22Rv1 (cell line): ENCODE results near the gene ALG8.
"Not testable (repeated sequence)": the region's sequence is repeated elsewhere in the genome, so short reads cannot be mapped to it uniquely, and the experiment has no call there.

Experiments used
- H3K27ac ChIP-seq: fragments of 450-650 bp; 2 replicates; pipeline ENCODE4 v1.5.1; 2017
- ZFX ChIP-seq: fragments of 450-650 bp; IDR thresholded peaks from 2 replicates; pipeline ENCODE4 v1.6.1; 2017; ENCODE audit warnings: antibody characterized with exemption, borderline replicate concordance
- TF ChIP-seq, protein P1 (sequence below): fragments of 450-650 bp; IDR thresholded peaks from 2 replicates; pipeline ENCODE4 v1.5.1; 2017; ENCODE audit warnings: mild to moderate bottlenecking

The ALG8 gene

DNA sequence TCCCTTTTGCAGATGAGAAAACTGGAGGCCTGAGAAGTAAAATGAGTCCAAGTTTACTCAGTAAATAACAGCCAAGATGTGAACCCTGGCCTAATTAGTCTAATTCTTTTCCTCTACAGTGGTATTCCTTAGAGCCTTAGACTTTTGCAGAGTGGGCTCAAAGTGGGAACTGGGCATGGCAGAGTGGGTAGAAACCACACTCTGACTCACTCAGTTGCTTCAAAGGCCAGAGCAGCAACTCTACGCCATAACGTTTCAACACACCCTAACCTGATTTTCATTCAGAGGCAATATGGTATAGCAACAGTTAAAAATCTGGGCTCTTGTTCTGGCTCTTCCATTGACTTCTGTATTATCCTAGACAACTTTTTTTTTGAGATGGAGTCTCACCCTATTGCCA is 73.0 kb downstream of the ALG8 start:
- H3K27ac ChIP-seq: no peak overlapping the region
- TF ChIP-seq, protein P1, sequence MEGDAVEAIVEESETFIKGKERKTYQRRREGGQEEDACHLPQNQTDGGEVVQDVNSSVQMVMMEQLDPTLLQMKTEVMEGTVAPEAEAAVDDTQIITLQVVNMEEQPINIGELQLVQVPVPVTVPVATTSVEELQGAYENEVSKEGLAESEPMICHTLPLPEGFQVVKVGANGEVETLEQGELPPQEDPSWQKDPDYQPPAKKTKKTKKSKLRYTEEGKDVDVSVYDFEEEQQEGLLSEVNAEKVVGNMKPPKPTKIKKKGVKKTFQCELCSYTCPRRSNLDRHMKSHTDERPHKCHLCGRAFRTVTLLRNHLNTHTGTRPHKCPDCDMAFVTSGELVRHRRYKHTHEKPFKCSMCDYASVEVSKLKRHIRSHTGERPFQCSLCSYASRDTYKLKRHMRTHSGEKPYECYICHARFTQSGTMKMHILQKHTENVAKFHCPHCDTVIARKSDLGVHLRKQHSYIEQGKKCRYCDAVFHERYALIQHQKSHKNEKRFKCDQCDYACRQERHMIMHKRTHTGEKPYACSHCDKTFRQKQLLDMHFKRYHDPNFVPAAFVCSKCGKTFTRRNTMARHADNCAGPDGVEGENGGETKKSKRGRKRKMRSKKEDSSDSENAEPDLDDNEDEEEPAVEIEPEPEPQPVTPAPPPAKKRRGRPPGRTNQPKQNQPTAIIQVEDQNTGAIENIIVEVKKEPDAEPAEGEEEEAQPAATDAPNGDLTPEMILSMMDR: no peak
- TF ChIP-seq ZFX: no peak

DNA sequence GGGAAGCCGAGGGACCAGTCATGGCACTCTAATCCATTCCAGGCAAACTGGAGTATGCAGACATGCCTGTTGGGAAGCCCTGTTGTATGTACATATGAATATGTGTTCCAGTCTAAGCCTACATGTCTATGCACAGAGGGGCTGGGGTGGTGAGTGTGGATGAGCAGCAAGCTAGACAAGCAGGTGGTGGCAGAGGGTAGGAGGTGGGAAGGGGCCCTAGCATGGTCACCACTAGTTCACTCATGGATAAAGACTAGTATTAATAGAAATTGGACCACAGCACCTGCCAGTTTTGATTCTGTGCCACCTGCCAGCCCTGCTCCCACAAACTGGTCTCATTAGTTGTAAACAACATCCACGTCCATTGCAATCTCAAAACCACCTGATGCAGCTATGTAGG is 74.2 kb downstream of the ALG8 start:
- H3K27ac ChIP-seq: no peak overlapping the region
- TF ChIP-seq, protein P1: no peak
- TF ChIP-seq ZFX: no peak

- TF ChIP-seq, protein P1: no peak
- TF ChIP-seq ZFX: no peak
- H3K27ac ChIP-seq: no peak within 1 kb of the TSS
Observed at GRCh38 chr11:78063440-78064181, 75.8 kb downstream of the ALG8 start, which contains the start of gene THRSP. Gene THRSP, plus strand, starts transcription at chr11:78063861. Its CDS starts 21 bp downstream, at chr11:78063882.

GRCh38 chr11:78062671-78063070 is 76.8 kb downstream of the ALG8 start:
- no peak overlapping the region for H3K27ac ChIP-seq
- TF ChIP-seq, protein P1: no peak
- TF ChIP-seq ZFX: no peak

- no peak overlapping the region for H3K27ac ChIP-seq
- TF ChIP-seq ZFX: no peak
- TF ChIP-seq, protein P1: no peak
Observed at GRCh38 chr11:78061921-78062311, 77.5 kb downstream of the ALG8 start.

- TF ChIP-seq, protein P1: no peak
- TF ChIP-seq ZFX: no peak
- H3K27ac ChIP-seq: no peak overlapping the region
Observed at GRCh38 chr11:78061088-78061920, 78.1 kb downstream of the ALG8 start.

DNA sequence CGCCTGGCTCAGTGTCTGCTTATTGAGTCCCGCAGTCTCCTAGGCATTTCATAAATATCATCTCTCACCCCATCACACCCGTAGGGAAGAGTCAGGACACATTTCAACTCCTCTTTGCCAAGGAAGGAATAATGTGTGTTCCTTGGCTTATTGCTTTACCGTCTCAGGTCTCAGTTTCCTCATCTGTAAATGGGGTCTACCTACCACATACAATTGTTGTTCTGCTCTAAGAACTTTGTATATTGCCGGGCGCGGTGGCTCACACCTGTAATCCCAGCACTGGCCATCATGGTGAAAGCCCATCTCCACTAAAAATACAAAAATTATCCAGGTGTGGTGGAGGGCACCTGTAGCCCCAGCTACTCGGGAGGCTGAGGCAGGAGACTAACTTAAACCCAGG is 78.9 kb downstream of the ALG8 start:
- TF ChIP-seq, protein P1: no peak
- TF ChIP-seq ZFX: no peak
- no peak overlapping the region for H3K27ac ChIP-seq

GRCh38 chr11:78059749-78060328 is 79.6 kb downstream of the ALG8 start:
- H3K27ac ChIP-seq: not testable (repeated sequence)
